SH-SY5Y (cell line): ENCODE results near the gene ABCD4.

Source experiments
- GATA2 ChIP-seq: IDR thresholded peaks from 2 replicates; pipeline ENCODE4 v1.6.1; 2011; ENCODE audit warnings: mild to moderate bottlenecking, low read depth, low read length
- GATA3 ChIP-seq: IDR thresholded peaks from 2 replicates; pipeline ENCODE4 v1.6.1; 2011; ENCODE audit warnings: low read depth, mild to moderate bottlenecking, low read length, moderate library complexity

DNA sequence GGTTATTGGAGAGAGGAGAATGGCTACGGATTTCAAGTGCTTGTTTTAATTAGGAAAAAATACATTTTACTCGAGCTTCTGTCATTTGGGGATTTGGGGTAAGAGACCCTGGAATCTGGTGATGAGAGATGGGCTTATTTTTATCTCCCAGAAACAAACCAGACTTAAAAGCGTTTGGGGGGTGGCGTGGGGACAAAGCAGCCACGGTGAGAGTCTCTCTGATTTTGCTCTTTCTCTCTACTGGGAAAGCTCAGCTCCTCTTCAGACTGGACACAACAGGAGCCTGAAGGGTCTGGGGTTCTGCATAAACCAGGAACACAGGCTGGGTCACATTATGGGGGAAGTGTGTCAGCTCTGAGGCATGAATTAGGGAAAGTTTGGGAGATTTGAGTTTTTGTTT lies 59.7 kb downstream of the ABCD4 start:
- no peak for TF ChIP-seq GATA2
- TF ChIP-seq GATA3: no peak
